ENCODE measurements around the gene UNC45B. TPM values are rescaled to one million over a fixed set of nuclear protein-coding genes. Genes with fewer than 3 reads are reported as not detected.

The UNC45B gene
- total RNA-seq, 1 experiment from 2014 or later = 0.22 TPM

GRCh38 chr17:35152421-35153140 is 5.0 kb downstream of the UNC45B start:
- no peak overlapping the region for H2AFZ ChIP-seq (ENCODE audit: low read length)
- H3K4me3 Mint-ChIP-seq = no peak overlapping the region

More at GRCh38 chr17:35152421-35153140, 5.0 kb downstream of the UNC45B start:
- no peak for DNase-seq
- Histone ChIP-seq H3K79me2 (ENCODE audit: insufficient read depth, low read length) (no peaks in the 10 kb centered on the region), H3K27ac (ENCODE audit: insufficient read length, low read depth, low read length) (no peak overlapping the region), H2AK5ac (ENCODE audit: insufficient read length, low read length) (no peak overlapping the region), H3K27me3 (ENCODE audit: insufficient read depth, low read length) (no peaks in the 10 kb centered on the region), H3K79me1 (ENCODE audit: insufficient read depth, low read depth, low read length, poor library complexity, severe bottlenecking) (no peaks in the 10 kb centered on the region), H4K91ac (ENCODE audit: insufficient read length, low read depth, low read length) (no peak overlapping the region), H3K18ac (ENCODE audit: insufficient read length, low read depth, low read length) (no peak overlapping the region), H2BK15ac (ENCODE audit: low read depth, low read length) (no peak overlapping the region), H2BK120ac (ENCODE audit: low read depth, low read length, poor library complexity, severe bottlenecking) (no peak overlapping the region), H3K14ac (ENCODE audit: insufficient read depth, low read length) (no peak overlapping the region), H3K9ac (ENCODE audit: extremely low read depth, insufficient read length, low read length) (no peak overlapping the region), H3K4ac (ENCODE audit: low read depth, low read length) (no peak overlapping the region), H2BK20ac (ENCODE audit: low read depth, low read length, poor library complexity, severe bottlenecking) (no peak overlapping the region), H3K56ac (ENCODE audit: insufficient read length, low read depth, low read length) (no peak overlapping the region), H3K23me2 (ENCODE audit: insufficient read length, low read depth, low read length, poor library complexity, severe bottlenecking) (no peaks in the 10 kb centered on the region), H3K23ac (ENCODE audit: insufficient read length, low read depth, low read length) (no peak overlapping the region), H4K8ac (replicated peaks; ENCODE audit: insufficient read length, low read depth, low read length) (no peak overlapping the region), H4K5ac (ENCODE audit: insufficient read length, low read depth, low read length) (no peak overlapping the region), H2BK5ac (ENCODE audit: insufficient read length, low read length) (no peak overlapping the region), H3K4me1 (ENCODE audit: insufficient read depth, low read length) (no peaks in the 10 kb centered on the region; the same call in 1 of the 2 replicates), H3T11ph (ENCODE audit: low read length) (no peak overlapping the region), H3K9me3 (ENCODE audit: control insufficient read depth, low read depth, low read length) (no peaks in the 10 kb centered on the region), H3K4me2 (ENCODE audit: insufficient read depth, insufficient read length, low read length) (no peak overlapping the region), H2BK12ac (ENCODE audit: insufficient read length, low read depth, low read length) (no peak overlapping the region), H4K20me1 (ENCODE audit: control insufficient read depth, insufficient read depth, insufficient read length) (no peaks in the 10 kb centered on the region)
- no CpG with 5 or more reads among the region's 13 CpGs for WGBS (ENCODE audit: extremely low coverage, insufficient read length, low lambda C conversion rate)
- Mint-ChIP-seq H3K9me3 (no peaks in the 10 kb centered on the region), H3K27me3 (ENCODE audit: low read depth) (peaks cover 5% of the 10 kb centered on the region), H3K4me1 (peaks cover 4 to 8% of the 10 kb centered on the region in 2 experiments; a peak in 3 of 4 replicates), H3K36me3 (ENCODE audit: insufficient read depth in 1 of 3, low read depth in 3 of 3) (no peaks in the 10 kb centered on the region), H3K27ac (no peak overlapping the region; a peak in 1 of 7 replicates)
- TF ChIP-seq CTCF (conservative IDR thresholded peaks at IDR 0.05) = no peak

Data from H9 (cell line).